22Rv1 (cell line): ENCODE measurements around the gene LYPD6B.

Source experiments
- H3K27ac ChIP-seq: fragments of 450-650 bp; 2 replicates; pipeline ENCODE4 v1.5.1; 2017
- ZFX ChIP-seq: fragments of 450-650 bp; IDR thresholded peaks from 2 replicates; pipeline ENCODE4 v1.6.1; 2017; ENCODE audit warnings: antibody characterized with exemption, borderline replicate concordance
- TF ChIP-seq, protein P1 (sequence below): fragments of 450-650 bp; IDR thresholded peaks from 2 replicates; pipeline ENCODE4 v1.5.1; 2017; ENCODE audit warnings: mild to moderate bottlenecking

Gene LYPD6B

DNA sequence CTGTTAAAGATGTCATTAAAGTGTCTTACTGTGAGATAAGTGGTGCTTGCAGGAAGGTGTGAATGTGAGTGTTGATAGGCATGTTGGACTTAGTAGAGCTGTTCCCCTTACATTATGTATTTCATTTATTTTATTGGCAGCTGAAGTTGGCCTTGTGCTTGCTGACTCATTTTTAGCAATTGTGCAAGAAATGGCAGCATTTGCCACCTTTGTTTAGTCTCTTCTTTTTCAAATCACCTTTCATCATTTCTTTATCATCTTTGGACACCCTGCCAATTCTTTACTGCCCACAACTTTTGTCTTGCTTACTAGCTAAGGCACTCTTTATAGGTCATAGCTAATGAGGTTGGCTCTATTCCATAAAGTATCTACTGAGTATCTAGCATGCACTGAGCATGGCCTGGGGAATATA lies 161.6 kb downstream of the LYPD6B start:
- H3K27ac ChIP-seq, result no peak overlapping the region
- no peak for TF ChIP-seq ZFX
- TF ChIP-seq, protein P1, sequence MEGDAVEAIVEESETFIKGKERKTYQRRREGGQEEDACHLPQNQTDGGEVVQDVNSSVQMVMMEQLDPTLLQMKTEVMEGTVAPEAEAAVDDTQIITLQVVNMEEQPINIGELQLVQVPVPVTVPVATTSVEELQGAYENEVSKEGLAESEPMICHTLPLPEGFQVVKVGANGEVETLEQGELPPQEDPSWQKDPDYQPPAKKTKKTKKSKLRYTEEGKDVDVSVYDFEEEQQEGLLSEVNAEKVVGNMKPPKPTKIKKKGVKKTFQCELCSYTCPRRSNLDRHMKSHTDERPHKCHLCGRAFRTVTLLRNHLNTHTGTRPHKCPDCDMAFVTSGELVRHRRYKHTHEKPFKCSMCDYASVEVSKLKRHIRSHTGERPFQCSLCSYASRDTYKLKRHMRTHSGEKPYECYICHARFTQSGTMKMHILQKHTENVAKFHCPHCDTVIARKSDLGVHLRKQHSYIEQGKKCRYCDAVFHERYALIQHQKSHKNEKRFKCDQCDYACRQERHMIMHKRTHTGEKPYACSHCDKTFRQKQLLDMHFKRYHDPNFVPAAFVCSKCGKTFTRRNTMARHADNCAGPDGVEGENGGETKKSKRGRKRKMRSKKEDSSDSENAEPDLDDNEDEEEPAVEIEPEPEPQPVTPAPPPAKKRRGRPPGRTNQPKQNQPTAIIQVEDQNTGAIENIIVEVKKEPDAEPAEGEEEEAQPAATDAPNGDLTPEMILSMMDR, result no peak

DNA sequence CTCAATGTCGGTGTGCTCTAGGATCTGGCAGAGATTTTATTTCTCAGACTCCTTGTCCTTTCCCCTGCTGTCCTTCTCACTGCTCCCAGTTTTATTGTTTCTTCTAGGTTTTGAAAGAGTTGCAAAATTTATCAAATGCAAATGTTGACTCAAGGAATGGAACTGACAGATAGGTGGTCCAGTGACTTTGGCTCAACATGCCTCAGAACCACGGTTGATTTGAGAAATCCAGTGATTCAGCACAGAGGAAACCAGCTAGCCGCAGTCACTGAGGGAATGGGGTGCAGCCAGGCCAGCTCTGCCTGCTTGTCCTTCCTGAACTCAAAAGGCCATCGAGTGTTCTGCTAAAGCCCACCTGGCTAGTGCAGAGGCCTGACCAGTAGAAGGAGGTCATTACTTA lies 166.2 kb downstream of the LYPD6B start:
- H3K27ac ChIP-seq, result no peak overlapping the region
- TF ChIP-seq, protein P1, result no peak
- TF ChIP-seq ZFX, result no peak

DNA sequence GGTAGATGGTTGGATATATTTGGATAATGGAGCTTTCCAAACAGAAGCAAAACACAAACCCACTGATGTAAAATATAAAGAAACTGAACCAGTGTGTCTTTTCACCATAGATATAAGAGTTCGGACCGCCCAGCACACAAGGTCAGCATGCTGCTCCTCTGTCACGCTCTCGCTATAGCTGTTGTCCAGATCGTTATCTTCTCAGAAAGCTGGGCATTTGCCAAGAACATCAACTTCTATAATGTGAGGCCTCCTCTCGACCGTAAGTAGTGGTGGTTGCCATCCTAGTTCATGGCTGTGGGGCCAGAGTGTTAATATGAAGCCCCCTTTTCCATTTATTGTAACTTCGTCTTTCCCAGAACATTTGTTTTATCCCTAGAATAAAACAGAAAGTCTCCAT lies 166.6 kb downstream of the LYPD6B start:
- no peak for TF ChIP-seq ZFX
- TF ChIP-seq, protein P1, result no peak
- no peak overlapping the region for H3K27ac ChIP-seq

DNA sequence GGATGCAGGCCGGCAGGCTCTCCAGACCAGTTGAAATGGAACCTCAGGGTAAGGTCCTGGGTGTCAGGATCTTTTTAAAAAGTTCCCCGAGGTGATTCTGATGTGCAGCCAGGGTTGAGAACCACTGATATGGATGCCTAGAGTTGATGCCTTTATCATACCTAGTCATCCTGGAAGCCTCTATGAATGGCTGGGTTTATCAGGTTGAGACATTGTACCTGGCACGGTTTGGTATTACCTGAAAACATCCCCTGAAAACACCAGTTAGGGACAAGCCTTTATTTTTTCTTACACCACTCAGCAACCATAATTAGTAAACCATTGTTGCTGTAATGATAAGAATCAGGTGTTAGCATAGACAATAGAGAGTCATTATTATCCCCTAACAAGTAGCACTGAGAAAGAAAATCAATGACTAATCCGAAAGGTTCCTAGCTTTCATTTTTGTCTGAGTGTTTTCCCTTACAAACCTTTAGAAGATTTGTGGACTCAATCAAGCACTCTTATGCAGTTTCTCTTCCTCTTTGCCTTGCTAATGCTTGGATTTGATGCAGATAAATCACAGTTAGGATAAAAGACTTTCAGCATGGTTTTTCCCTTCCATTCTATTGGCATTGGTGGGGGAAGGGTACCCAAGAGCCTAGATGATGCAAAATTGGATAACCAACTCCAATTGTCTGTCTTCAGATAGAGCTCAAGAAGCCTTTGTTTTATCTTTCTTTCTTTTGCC lies 175.4 kb downstream of the LYPD6B start:
- no peak overlapping the region for H3K27ac ChIP-seq
- no peak for TF ChIP-seq ZFX
- TF ChIP-seq, protein P1, result no peak

DNA sequence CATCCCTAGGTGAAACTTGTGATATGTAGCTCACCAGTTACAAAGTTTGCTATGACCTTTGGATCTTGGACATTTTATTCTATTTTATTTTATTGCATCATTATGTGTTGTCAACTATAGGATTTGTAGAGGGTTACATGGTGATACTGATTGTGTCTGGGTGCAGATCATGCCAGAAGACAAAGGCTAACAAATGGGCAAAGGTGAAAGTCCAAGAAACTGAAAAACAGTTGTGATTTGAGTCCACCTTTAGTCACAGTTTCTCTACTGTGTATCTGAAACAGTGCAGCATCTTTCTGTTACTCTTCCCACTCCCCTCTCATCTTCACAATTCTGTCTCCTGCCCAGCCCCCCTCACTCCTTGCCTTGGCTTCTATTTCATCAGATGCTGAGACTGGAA lies 180.0 kb downstream of the LYPD6B start:
- no peak for TF ChIP-seq ZFX
- TF ChIP-seq, protein P1, result no peak
- H3K27ac ChIP-seq, result no peak overlapping the region

DNA sequence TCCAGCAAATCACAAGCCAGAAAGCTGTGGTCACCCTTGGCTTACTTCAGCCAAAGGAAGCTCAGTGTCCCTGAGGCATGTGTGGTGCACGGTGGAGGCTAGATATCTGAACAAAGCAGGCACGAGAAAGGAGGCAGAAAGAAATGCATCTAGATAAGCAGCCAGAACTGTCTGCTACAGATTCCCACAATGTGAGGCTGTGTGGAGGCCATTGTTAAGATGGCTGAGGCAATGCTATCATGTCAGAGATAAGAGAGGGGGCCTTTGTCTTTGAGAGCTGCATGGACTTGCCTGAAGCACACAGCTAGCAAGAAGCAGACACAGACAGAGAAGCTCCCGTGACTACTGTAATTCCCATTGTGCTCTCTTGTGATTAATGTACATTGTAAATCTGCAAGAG lies 181.4 kb downstream of the LYPD6B start:
- no peak for TF ChIP-seq ZFX
- TF ChIP-seq, protein P1, result no peak
- no peak overlapping the region for H3K27ac ChIP-seq

DNA sequence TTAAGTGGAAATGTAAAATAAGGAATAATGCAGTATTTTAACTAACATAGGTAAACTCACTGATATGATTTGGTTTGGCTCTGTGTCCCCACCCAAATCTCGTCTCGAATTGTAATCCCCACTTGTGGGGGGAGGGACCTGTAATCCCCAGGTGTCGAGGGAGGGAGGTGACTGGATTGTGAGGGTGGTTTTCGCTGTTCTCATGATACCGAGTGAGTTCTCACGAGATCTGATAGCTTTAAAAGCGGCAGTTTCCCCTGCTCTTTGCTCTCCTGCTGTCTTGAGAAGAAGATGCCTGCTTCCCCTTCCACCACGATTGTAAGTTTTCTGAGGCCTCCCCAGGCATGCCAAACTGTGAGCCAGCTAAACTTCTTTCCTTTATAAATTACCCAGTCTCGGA lies 182.5 kb downstream of the LYPD6B start:
- no peak overlapping the region for H3K27ac ChIP-seq
- no peak for TF ChIP-seq ZFX
- TF ChIP-seq, protein P1, result no peak
